SK-N-SH (cell line): ENCODE data around the gene CDK18.

ENCODE experiments used
- CTCF ChIP-seq: fragments of 200-600 bp; sonication (generic); IDR thresholded peaks from 2 replicates; pipeline ENCODE4 v1.6.1; 2017; ENCODE audit warnings: antibody characterized with exemption, mild to moderate bottlenecking, moderate library complexity
- GABPA ChIP-seq: IDR thresholded peaks from 2 replicates; pipeline ENCODE4 v1.4.0; 2012; ENCODE audit warnings: low read depth, mild to moderate bottlenecking
- POLR2AphosphoS5 ChIP-seq: IDR thresholded peaks from 2 replicates; pipeline ENCODE4 v1.6.1; 2012; ENCODE audit warnings: low read depth, low read length
- REST ChIP-seq: IDR thresholded peaks from 2 replicates; pipeline ENCODE4 v1.6.1; 2012; ENCODE audit warnings: mild to moderate bottlenecking, low read depth, low read length, moderate library complexity
- TEAD4 ChIP-seq: IDR thresholded peaks from 2 replicates; pipeline ENCODE4 v1.4.0; 2012; ENCODE audit warnings: mild to moderate bottlenecking, borderline replicate concordance; ENCODE audit not compliant: insufficient read depth
- TF ChIP-seq, protein P1 (sequence below): IDR thresholded peaks from 2 replicates; pipeline ENCODE4; 2012

DNA sequence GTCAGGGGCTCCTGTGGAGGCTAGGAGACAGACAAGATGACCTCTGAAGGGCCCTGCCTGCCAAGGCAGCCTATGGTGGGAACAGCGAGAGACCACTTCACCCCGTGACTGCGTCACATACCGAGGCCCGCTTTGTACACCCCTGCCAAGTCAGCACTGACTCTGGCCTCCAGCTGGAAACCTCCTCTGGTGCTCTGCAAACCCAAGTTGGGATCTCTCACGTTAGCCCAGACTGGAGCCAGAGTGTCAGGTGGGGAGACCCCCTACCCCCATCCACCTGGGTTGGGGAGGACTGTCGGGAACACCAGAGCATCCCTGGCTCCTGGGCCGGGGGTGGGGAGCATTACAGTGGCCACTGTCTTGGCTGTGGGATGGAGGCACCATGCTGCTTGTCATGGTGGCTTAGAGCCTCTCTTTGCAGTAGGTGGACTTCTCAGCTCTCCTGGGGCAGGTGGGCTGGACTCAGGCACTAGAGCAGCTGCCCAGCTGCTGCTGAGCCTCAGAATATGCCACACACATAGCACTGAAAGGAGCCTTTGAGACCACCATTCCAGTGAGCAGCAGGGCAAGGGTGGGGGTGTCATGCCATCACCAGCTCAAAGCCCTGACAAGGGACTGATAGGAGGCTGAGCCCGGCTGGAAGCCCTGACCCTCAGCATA lies 77.0 kb downstream of the CDK18 start:
- TF ChIP-seq GABPA, result no peak
- TF ChIP-seq POLR2AphosphoS5, result no peak
- no peak for TF ChIP-seq CTCF
- TF ChIP-seq REST, result no peak
- TF ChIP-seq TEAD4, result no peak
- TF ChIP-seq, protein P1, sequence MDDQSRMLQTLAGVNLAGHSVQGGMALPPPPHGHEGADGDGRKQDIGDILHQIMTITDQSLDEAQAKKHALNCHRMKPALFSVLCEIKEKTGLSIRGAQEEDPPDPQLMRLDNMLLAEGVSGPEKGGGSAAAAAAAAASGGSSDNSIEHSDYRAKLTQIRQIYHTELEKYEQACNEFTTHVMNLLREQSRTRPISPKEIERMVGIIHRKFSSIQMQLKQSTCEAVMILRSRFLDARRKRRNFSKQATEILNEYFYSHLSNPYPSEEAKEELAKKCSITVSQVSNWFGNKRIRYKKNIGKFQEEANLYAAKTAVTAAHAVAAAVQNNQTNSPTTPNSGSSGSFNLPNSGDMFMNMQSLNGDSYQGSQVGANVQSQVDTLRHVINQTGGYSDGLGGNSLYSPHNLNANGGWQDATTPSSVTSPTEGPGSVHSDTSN, result no peak
